LNCAP (cell line): ENCODE data around the gene CXCR4.

Source experiments
- TF ChIP-seq, protein P1 (sequence below): fragments of 450-650 bp; IDR thresholded peaks from 2 replicates; pipeline ENCODE4 v1.5.1; 2017; ENCODE audit warnings: mild to moderate bottlenecking

Gene CXCR4

DNA sequence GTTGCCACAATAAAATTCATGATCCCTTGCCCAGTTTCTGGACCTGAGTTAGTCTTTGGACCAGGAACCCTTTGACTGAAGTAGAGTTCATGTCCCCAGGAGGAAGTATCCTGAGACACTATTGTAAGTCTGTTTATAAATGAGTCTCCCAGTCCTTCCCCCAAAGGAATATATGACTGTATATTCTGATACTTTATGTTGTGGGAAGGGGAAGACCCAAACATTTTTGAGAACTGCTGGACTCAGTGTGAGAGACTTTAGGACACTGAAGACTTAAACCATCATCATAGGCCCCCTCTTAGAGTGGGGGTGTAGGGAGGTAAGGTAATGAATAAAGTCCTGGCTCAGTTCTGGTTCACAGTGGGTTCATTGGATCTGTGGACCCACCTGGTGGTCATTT, 28.6 kb upstream of the CXCR4 start:
- TF ChIP-seq, protein P1, sequence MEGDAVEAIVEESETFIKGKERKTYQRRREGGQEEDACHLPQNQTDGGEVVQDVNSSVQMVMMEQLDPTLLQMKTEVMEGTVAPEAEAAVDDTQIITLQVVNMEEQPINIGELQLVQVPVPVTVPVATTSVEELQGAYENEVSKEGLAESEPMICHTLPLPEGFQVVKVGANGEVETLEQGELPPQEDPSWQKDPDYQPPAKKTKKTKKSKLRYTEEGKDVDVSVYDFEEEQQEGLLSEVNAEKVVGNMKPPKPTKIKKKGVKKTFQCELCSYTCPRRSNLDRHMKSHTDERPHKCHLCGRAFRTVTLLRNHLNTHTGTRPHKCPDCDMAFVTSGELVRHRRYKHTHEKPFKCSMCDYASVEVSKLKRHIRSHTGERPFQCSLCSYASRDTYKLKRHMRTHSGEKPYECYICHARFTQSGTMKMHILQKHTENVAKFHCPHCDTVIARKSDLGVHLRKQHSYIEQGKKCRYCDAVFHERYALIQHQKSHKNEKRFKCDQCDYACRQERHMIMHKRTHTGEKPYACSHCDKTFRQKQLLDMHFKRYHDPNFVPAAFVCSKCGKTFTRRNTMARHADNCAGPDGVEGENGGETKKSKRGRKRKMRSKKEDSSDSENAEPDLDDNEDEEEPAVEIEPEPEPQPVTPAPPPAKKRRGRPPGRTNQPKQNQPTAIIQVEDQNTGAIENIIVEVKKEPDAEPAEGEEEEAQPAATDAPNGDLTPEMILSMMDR, result no peak

DNA sequence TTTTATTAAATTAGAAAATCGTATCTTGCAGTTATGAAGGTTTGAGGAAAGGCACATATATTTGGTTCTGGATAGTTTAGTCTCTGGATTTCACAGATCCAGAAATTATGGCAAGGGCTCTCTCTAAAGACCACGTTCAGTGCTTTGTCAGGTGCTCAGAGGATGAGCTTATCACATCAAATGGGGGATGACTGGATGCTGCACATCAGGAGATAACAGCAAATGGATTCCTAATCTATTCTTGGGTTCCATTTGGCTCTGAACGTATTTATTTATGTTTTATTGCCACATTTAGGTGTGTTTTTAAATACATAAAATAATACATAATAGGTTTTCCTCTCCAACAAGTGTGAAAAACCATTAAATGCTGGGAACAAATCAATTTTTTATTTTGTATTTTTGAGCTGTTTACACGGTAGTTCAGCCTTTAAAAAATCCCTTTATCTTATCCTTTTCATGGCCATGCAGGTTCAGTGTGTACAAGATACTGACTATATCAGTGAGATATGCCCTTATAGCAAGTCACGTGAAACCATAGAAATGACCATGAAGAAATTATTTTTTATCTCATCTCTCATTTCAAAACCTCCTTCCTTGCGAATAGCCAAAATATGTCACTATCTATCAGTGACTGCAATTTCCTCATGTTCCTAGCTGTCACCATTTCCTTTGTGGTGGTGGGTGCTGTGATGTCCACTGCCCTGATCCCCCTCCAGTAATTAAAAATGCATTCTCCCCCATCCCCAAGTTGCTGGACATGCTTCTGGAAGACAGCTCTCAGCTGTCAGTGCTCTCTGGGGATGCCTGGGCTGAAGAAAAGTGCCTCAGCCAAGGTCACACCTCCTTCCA, 25.9 kb upstream of the CXCR4 start:
- TF ChIP-seq, protein P1, result no peak

DNA sequence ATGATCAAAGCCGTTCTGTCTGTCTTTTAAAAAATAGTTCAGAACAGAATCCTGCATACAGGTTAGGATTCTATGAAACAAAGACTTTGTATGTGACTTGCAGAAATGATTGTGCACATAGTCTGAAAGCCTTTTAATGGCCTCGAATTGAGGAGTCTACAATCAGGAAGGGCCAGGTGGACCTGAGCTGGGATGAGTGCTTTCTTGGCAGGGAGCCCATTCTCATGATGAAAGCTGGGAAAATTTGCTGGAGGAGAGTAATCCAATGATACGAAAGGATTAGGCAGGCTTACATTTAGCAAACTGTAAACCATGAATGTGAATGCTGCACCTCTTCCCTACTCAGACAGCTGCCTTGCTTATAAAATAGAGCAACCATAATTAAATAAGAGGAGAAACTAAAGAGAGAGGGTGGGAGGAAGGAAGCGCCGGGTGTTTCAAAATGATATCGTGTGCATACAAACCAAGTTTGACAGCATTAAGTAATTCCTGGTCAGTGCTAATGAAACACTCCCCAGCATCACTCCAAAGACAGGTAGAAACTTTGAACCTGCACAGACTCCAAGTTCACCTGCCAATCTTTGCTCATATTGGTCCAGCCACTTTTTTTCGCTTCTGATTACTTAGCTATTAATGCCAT, 23.7 kb upstream of the CXCR4 start:
- TF ChIP-seq, protein P1, result no peak

DNA sequence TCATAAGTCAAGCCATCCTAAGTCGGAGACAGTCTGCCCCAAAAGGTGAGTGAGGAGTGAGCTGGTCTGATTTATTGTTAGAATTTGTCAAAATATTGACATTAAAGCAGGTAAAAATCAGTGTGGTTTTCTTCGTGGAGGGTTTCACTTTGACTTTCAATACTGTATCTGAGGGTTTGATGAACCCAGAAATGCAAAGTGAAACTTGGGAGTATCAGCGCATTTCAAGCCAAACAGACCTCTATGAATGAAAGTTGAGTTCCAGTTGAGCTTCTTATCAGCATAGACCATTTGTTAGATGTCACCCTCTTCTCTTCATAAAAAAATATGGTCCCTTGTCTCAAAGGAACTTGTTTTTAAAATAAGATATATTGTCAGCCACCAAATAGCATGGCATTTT, 21.7 kb upstream of the CXCR4 start:
- TF ChIP-seq, protein P1, result no peak

DNA sequence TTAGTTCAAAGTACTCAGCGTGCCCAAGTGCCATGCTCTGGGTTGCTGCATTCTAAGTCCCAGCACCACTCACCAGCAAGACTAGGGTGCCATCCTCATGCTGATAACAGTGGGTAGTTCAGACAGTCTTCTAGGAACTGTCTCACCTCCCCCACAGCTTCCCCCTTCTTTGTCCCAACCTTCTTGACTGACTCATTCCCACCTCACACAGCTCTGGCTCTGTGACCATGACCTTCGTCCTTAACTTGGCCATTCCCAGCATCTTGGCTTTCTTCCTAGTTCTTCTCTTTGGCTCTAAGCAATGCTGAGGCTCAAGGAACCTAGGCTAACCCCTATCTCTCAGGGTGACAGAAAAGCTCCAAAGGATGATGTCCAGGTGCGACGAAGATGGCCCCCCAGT, 20.0 kb upstream of the CXCR4 start:
- TF ChIP-seq, protein P1, result no peak

DNA sequence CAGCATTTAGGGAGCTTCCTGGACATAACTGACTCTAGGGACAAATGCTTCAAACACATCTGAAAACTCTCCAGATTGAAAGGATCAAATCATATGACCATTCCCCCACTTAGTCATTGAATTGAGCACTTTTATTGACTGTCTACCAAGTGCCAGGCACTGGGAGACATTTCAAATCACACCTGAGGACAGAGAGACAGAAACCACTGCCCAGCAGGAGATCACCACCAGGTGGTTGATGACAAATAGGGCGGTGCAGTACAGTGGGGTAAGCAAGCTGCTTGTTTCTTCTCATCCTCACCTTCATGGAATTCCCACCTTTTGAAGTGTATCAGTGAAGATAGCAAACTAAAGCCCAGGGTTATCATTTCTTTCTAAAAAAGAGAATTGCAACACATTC, 19.0 kb upstream of the CXCR4 start:
- TF ChIP-seq, protein P1, result no peak

DNA sequence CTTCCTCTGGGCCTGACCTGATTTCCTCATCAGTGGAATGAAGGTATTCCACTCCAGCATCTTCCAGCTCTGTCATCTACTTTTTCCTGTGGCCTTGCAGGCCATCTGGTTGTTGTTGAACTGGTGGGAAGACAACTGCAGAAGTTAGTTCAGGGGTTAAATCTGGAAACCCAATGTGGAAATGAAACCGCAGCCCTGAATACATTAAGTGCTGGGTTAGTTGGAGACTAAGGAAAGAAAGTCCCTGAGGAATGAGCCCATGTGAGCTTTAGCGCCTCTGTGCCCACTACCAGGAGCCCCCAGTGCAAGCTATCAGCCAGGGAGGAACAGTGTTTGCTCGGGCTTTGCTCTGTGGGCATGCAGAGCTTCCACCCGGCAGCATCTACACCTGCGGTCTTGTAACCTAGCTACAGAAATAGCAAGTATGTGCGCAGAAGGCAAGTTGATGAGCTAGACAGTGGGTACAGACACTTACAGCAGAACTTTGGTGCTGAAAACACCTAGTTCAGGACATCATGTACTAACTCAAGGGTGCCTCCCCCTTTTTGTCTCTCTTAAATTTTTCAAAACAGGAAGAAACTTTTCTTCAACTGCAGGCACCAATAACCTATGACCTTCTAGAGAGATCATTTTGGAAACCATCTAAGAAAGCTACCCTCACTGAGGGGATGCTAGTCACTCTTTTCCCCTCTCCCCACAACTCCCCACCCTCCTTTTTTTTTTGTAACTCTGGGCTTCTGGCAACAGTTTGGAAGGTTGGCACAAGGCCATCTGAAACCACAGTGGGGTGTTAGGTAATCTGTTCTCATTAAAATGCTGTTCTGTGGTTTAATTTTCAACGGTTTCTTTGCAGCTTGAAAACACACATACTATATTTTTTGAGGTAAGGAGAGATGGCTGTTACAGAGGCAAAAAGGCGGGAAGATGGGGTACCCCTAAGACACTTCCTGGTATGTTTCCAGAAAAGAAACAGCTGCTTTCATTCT, 18.3 kb upstream of the CXCR4 start:
- TF ChIP-seq, protein P1, result no peak
